Mesothelial cell of epicardium (in vitro differentiated cells): ENCODE measurements around the gene CFAP68. TPM values are rescaled to one million over a fixed set of nuclear protein-coding genes. Genes with fewer than 3 reads are reported as not detected.

Experiments used
- DNase-seq, 2 experiments: peaks; one replicate each; pipeline ENCODE4 v3.0.0; 2021; ENCODE audit warnings: low spot score in 2 of 2; ENCODE audit not compliant: unreplicated experiment in 2 of 2
- H3K27ac Mint-ChIP-seq: 2 replicates; pipeline ENCODE4 v1.8.0; 2021; ENCODE audit warnings: mixed read lengths
- H3K27me3 Mint-ChIP-seq: 2 replicates; pipeline ENCODE4 v1.8.0; 2021; ENCODE audit warnings: low read depth, mixed read lengths
- H3K36me3 Mint-ChIP-seq: 2 replicates; pipeline ENCODE4 v1.8.0; 2021; ENCODE audit warnings: mixed read lengths
- H3K4me1 Mint-ChIP-seq: 2 replicates; pipeline ENCODE4 v1.8.0; 2021; ENCODE audit warnings: mixed read lengths
- H3K4me3 Mint-ChIP-seq: 2 replicates; pipeline ENCODE4 v1.8.0; 2021; ENCODE audit warnings: mild to moderate bottlenecking, moderate library complexity, mixed read lengths
- H3K9me3 Mint-ChIP-seq: 2 replicates; pipeline ENCODE4 v1.8.0; 2021; ENCODE audit warnings: mixed read lengths
- total RNA-seq: library from RNA; stranded (reverse); gene quantifications from 3 replicates; pipeline ENCODE4 v1.2.1, GENCODE V29; 2021
- TF ChIP-seq, protein P1 (sequence below): fragments of 200-600 bp; sonication (generic); IDR thresholded peaks from one replicate; pipeline ENCODE4 v1.5.0; 2021; ENCODE audit warnings: antibody characterized with exemption; ENCODE audit not compliant: unreplicated experiment

The CFAP68 gene
- total RNA-seq, 1 donor from 2014 or later, result 31.2 TPM

DNA sequence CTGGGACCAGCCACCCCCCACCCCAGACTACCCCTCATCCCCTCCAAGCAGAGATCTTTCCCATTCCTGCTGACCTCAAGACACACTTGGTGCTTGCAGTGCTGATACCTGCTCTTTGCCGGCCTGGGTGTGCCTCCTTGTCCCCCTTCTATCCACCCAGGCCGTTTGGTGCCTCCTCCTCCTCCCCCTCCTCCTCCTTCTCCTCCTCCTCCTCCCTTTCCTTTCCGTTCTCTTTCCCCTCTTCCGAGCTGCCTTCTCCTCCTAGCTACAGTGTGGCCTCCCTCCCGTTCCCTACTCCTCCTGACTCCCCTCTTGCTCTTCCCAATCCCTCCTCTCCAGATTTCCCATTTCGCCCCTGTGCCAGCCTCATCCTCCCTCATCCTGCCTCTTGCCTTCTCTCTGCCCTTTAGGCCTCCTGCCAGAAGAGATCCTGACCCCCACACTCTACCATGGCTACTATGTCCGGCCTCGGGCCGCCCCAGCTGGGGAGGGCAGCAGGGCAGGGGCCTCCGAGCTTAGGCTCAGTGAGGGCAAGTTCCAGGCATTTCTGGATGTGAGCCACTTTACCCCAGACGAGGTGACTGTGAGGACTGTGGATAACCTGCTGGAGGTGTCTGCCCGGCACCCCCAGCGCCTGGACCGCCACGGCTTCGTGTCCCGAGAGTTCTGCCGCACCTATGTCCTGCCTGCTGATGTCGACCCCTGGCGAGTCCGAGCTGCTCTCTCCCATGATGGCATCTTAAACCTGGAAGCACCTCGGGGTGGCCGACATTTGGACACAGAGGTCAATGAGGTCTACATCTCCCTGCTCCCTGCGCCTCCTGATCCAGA lies 33.9 kb downstream of the CFAP68 start:
- no peaks in the 10 kb centered on the region for H3K9me3 Mint-ChIP-seq
- H3K36me3 Mint-ChIP-seq, result no peaks in the 10 kb centered on the region
- H3K4me1 Mint-ChIP-seq, result peaks cover 31% of the 10 kb centered on the region
- no peak overlapping the region for H3K27ac Mint-ChIP-seq
- peaks cover 4% of the 10 kb centered on the region for H3K27me3 Mint-ChIP-seq
- DNase-seq, result no peak
- TF ChIP-seq, protein P1, sequence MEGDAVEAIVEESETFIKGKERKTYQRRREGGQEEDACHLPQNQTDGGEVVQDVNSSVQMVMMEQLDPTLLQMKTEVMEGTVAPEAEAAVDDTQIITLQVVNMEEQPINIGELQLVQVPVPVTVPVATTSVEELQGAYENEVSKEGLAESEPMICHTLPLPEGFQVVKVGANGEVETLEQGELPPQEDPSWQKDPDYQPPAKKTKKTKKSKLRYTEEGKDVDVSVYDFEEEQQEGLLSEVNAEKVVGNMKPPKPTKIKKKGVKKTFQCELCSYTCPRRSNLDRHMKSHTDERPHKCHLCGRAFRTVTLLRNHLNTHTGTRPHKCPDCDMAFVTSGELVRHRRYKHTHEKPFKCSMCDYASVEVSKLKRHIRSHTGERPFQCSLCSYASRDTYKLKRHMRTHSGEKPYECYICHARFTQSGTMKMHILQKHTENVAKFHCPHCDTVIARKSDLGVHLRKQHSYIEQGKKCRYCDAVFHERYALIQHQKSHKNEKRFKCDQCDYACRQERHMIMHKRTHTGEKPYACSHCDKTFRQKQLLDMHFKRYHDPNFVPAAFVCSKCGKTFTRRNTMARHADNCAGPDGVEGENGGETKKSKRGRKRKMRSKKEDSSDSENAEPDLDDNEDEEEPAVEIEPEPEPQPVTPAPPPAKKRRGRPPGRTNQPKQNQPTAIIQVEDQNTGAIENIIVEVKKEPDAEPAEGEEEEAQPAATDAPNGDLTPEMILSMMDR, result no peak
- H3K4me3 Mint-ChIP-seq, result no peak overlapping the region

DNA sequence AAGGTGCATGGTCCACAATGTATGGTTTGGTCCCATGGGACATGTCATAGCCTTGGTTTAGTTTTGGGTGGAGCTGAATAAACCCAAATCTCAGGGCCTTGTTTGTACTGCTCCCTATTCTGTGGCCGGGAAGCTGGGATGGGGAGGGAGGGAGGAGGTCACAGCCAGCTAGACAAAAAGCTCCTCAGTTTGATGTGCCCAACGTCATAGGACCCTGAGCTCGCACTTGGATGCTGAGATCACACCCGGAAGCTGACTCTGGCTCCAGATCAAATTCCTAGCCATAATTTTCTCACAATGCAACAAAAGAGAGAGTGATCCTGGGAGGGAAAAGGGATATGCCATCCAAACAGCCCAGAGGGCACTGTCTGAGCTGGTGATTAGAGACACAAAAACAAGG lies 34.7 kb downstream of the CFAP68 start:
- Mint-ChIP-seq H3K4me3 (no peak overlapping the region), H3K27me3 (peaks cover 4% of the 10 kb centered on the region), H3K27ac (no peak overlapping the region), H3K36me3 (no peaks in the 10 kb centered on the region), H3K4me1 (peaks cover 39% of the 10 kb centered on the region), H3K9me3 (no peaks in the 10 kb centered on the region)
- DNase-seq, result no peak
- TF ChIP-seq, protein P1, result no peak

DNA sequence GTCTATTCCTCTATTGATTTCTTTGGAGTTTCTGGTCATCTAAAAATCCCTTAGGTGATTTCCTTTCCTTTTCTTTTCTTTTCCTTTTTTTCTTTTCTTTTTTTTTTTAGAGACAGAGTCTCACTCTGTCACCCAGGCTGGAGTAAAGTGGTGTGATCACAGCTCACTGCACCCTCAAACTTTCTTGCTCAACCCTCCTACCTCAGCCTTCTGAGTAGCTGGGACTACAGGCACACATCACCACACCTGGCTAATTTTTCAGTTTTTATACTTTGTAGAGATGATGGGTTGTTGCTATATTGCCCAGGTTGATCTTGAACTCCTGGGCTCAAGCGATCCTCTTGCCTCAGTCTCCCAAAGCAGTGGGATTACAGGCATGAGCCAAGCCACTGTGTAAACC lies 37.4 kb downstream of the CFAP68 start:
- Mint-ChIP-seq H3K36me3 (no peaks in the 10 kb centered on the region), H3K27me3 (peaks cover 4% of the 10 kb centered on the region), H3K9me3 (no peaks in the 10 kb centered on the region)

DNA sequence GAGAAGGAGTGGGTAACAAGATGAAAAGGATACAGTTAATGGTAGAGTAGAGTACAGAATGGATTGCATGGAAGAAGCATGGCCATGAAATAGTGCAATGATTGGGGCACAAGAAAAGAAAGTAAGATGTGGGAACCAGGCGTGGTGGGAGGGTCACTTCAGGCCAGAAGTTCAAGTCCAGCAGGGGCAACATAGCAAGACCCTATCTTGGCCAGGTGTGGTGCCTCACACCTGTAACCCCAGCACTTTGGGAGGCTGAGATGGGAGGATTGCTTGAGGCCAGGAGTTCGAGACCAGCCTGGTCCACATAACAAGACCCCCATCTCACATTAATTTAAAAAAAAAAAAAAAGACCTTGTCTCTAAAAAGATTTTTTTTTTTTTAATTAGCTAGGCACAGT lies 38.0 kb downstream of the CFAP68 start:
- Mint-ChIP-seq H3K27me3 (peaks cover 4% of the 10 kb centered on the region), H3K4me1 (peaks cover 14% of the 10 kb centered on the region), H3K9me3 (no peaks in the 10 kb centered on the region), H3K36me3 (no peaks in the 10 kb centered on the region), H3K4me3 (no peak overlapping the region), H3K27ac (no peak overlapping the region)
- DNase-seq, result no peak
- TF ChIP-seq, protein P1, result no peak

More for the DNA sequence above, 37.4 kb downstream of the CFAP68 start:
- TF ChIP-seq, protein P1, result no peak
- no peak overlapping the region for H3K27ac Mint-ChIP-seq
- no peak for DNase-seq
- H3K4me3 Mint-ChIP-seq, result no peak overlapping the region
- peaks cover 19% of the 10 kb centered on the region for H3K4me1 Mint-ChIP-seq

DNA sequence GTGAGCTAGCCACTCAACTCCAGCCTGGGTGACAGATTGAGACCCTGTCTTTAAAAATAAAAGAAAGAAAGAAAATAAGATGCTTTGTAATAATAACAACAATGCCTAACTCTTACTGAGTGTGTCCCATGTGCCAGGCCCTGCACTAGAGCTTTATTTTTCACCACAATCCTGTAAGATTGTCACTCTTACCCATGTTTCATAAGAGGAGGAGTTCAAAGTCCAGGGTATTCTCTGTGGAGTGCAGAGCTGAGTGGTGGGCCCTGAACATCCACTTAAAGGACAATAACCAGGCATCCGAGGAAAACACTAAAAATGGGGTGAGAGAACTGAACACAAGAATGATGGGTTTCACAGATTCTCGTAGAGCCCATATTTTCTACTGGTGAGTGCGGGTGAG lies 38.4 kb downstream of the CFAP68 start:
- Mint-ChIP-seq H3K27me3 (peaks cover 4% of the 10 kb centered on the region), H3K4me3 (no peak overlapping the region), H3K4me1 (peaks cover 15% of the 10 kb centered on the region), H3K36me3 (no peaks in the 10 kb centered on the region), H3K27ac (peak overlapping the region; percentile 96), H3K9me3 (no peaks in the 10 kb centered on the region)
- DNase-seq, result no peak
- TF ChIP-seq, protein P1, result no peak
